Hepatocyte (in vitro differentiated cells): ENCODE results near the gene RAB28. TPM values are rescaled to one million over a fixed set of nuclear protein-coding genes. Genes with fewer than 3 reads are reported as not detected.

ENCODE experiments used
- DNase-seq: peaks from one replicate; pipeline ENCODE4 v3.0.0-alpha.2; 2016; ENCODE audit warnings: low spot score
- H2AFZ ChIP-seq: fragments of 200-600 bp; sonication (generic); 2 replicates; pipeline ENCODE4 v1.6.0; 2016; ENCODE audit warnings: antibody characterized with exemption, mild to moderate bottlenecking
- H3K27ac ChIP-seq: fragments of 200-600 bp; sonication (generic); 2 replicates; pipeline ENCODE4 v1.5.1; 2016; ENCODE audit warnings: mild to moderate bottlenecking
- H3K27me3 ChIP-seq: fragments of 200-600 bp; sonication (generic); 2 replicates; pipeline ENCODE4 v1.6.1; 2016
- H3K36me3 ChIP-seq: fragments of 200-600 bp; sonication (generic); replicated peaks from 2 replicates; pipeline ENCODE4 v1.5.1; 2016; ENCODE audit warnings: low read depth; ENCODE audit not compliant: insufficient read depth
- H3K4me1 ChIP-seq: fragments of 200-600 bp; sonication (generic); 2 replicates; pipeline ENCODE4 v1.5.1; 2016; ENCODE audit warnings: mild to moderate bottlenecking, moderate library complexity; ENCODE audit not compliant: insufficient read depth
- H3K4me2 ChIP-seq: fragments of 200-600 bp; sonication (generic); 2 replicates; pipeline ENCODE4 v1.6.0; 2016
- H3K4me3 ChIP-seq: fragments of 200-600 bp; sonication (generic); 2 replicates; pipeline ENCODE4 v1.5.1; 2016; ENCODE audit warnings: mild to moderate bottlenecking
- H3K79me2 ChIP-seq: fragments of 200-600 bp; sonication (generic); 2 replicates; pipeline ENCODE4 v1.6.0; 2017; ENCODE audit warnings: mild to moderate bottlenecking
- H3K9me2 ChIP-seq: fragments of 200-600 bp; sonication (generic); replicated peaks from 2 replicates; pipeline ENCODE4 v1.6.0; 2017; ENCODE audit warnings: mild to moderate bottlenecking; ENCODE audit not compliant: insufficient read depth
- H3K9me3 ChIP-seq: fragments of 200-600 bp; sonication (generic); 2 replicates; pipeline ENCODE4 v1.5.1; 2016; ENCODE audit warnings: low read depth, mild to moderate bottlenecking
- H4K20me1 ChIP-seq: fragments of 200-600 bp; sonication (generic); 2 replicates; pipeline ENCODE4 v1.6.0; 2016; ENCODE audit warnings: mild to moderate bottlenecking; ENCODE audit not compliant: insufficient read depth, poor library complexity, severe bottlenecking
- CTCF ChIP-seq: fragments of 200-600 bp; sonication (generic); IDR thresholded peaks from 2 replicates; pipeline ENCODE4 v1.5.1; 2016; ENCODE audit warnings: antibody characterized with exemption, mild to moderate bottlenecking; ENCODE audit not compliant: poor library complexity
- EZH2 ChIP-seq: fragments of 200-600 bp; sonication (generic); IDR thresholded peaks from 2 replicates; pipeline ENCODE4 v1.6.1; 2016; ENCODE audit warnings: antibody characterized with exemption, mild to moderate bottlenecking, borderline replicate concordance
- EZH2phosphoT487 ChIP-seq: fragments of 200-600 bp; sonication (generic); IDR thresholded peaks from one replicate; pipeline ENCODE4 v1.6.1; 2018; ENCODE audit warnings: antibody characterized with exemption, mild to moderate bottlenecking, low read depth, moderate library complexity; ENCODE audit not compliant: unreplicated experiment, severe bottlenecking
- WGBS: methylation state at CpG from one replicate; pipeline ENCODE4 v1.1.6; 2016; ENCODE audit warnings: low lambda C conversion rate; ENCODE audit errors: missing lambda C conversion rate; 5-methylcytosine and 5-hydroxymethylcytosine counted together
- polyA plus RNA-seq: library from polyadenylated mRNA; unstranded; fragments of >200 nt; fragmentation: Nextera tagmentation; extraction: Ambion mirVana; gene quantifications from 2 replicates; pipeline ENCODE4 v1.2.1, GENCODE V29; 2016
- total RNA-seq: library from RNA; depleted of rRNA; stranded (reverse); fragments of >200 nt; gene quantifications from 2 replicates; pipeline ENCODE4 v1.2.3, GENCODE V29; 2014

RAB28 gene
- total and polyA plus RNA-seq, 2 experiments from 2014 or later = 14.5 to 26.1 TPM

GRCh38 chr4:13476152-13476551 is 8.0 kb downstream of the RAB28 start:
- no peak for TF ChIP-seq CTCF
- no peak for TF ChIP-seq EZH2
- no peak for TF ChIP-seq EZH2phosphoT487
- Histone ChIP-seq H2AFZ (no peak overlapping the region), H3K27me3 (no peaks in the 10 kb centered on the region), H3K9me2 (no peaks in the 10 kb centered on the region), H3K4me3 (no peak overlapping the region), H3K4me1 (no peaks in the 10 kb centered on the region), H3K4me2 (no peak overlapping the region), H4K20me1 (no peaks in the 10 kb centered on the region), H3K27ac (no peak overlapping the region), H3K36me3 (no peaks in the 10 kb centered on the region), H3K79me2 (peaks cover 24% of the 10 kb centered on the region), H3K9me3 (no peaks in the 10 kb centered on the region)
- DNase-seq = no peak

DNA sequence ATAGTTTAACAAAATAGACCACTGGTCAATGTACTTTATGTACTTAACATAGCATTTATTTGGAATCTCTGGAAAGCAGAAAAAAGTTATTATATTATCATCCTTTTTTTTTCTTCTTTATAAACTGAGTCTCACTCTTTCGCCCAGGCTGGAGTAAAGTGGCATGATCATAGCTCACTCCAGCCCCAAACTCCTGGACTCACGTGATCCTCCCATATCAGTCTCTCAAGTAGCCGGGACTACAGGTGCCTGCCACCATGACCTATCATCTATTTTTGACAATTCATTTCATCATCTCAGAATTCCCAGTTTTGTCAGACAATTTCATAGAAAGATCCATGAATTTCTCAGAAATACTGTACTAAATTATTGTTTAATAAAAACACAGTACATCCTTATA is 12.7 kb downstream of the RAB28 start:
- H3K9me2 ChIP-seq = no peaks in the 10 kb centered on the region
- H3K79me2 ChIP-seq = peaks cover 13% of the 10 kb centered on the region
- WGBS = 98% methylated on average over 3 of the region's 3 CpGs
- H2AFZ ChIP-seq = no peak overlapping the region
- H4K20me1 ChIP-seq = no peaks in the 10 kb centered on the region
- H3K4me1 ChIP-seq = no peaks in the 10 kb centered on the region
- no peak overlapping the region for H3K27ac ChIP-seq
- H3K27me3 ChIP-seq = no peaks in the 10 kb centered on the region
- H3K4me2 ChIP-seq = no peak overlapping the region
- H3K36me3 ChIP-seq = no peaks in the 10 kb centered on the region
- no peak for DNase-seq
- no peak for TF ChIP-seq CTCF
- TF ChIP-seq EZH2 = no peak
- TF ChIP-seq EZH2phosphoT487 = no peak
- H3K4me3 ChIP-seq = no peak overlapping the region
- no peaks in the 10 kb centered on the region for H3K9me3 ChIP-seq

DNA sequence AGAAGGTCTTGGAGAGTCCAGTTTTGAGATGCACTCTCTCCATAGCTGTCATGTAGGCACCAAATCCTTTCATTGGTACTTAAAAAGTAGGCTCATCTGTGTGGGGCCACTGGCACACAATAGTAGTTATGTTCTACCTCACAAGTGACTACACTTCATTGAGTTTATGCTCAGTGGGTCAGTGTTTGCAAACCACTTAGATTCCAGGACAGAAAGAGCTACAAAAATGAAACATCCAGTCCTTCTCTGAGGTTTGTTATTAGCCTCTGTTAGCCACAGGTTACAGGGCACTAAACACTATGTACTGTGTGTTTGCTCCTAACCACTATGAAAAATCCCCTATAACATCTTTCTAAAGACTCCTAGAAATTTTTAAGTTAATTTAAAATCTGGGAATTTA is 13.8 kb downstream of the RAB28 start:
- no peaks in the 10 kb centered on the region for H3K4me1 ChIP-seq
- H3K4me3 ChIP-seq = no peak overlapping the region
- H4K20me1 ChIP-seq = no peaks in the 10 kb centered on the region
- H3K4me2 ChIP-seq = no peak overlapping the region
- no peak for DNase-seq
- H3K27ac ChIP-seq = no peak overlapping the region
- no peak for TF ChIP-seq EZH2
- no peak for TF ChIP-seq EZH2phosphoT487
- TF ChIP-seq CTCF = no peak
- no peaks in the 10 kb centered on the region for H3K9me2 ChIP-seq
- H3K36me3 ChIP-seq = no peaks in the 10 kb centered on the region
- H3K27me3 ChIP-seq = no peaks in the 10 kb centered on the region
- no peaks in the 10 kb centered on the region for H3K9me3 ChIP-seq
- H3K79me2 ChIP-seq = peaks cover 20% of the 10 kb centered on the region
- H2AFZ ChIP-seq = no peak overlapping the region

- no peaks in the 10 kb centered on the region for H4K20me1 ChIP-seq
- peaks cover 40% of the 10 kb centered on the region for H3K79me2 ChIP-seq
- no peaks in the 10 kb centered on the region for H3K9me3 ChIP-seq
- WGBS = 100% methylated on average over 3 of the region's 3 CpGs
- H3K27me3 ChIP-seq = no peaks in the 10 kb centered on the region
- H3K4me3 ChIP-seq = no peak overlapping the region
- no peak for DNase-seq
- TF ChIP-seq EZH2 (no peak), EZH2phosphoT487 (no peak), CTCF (no peak)
- H2AFZ ChIP-seq = no peak overlapping the region
- no peak overlapping the region for H3K4me2 ChIP-seq
- H3K4me1 ChIP-seq = no peaks in the 10 kb centered on the region
- H3K27ac ChIP-seq = no peak overlapping the region
- H3K36me3 ChIP-seq = no peaks in the 10 kb centered on the region
- H3K9me2 ChIP-seq = no peaks in the 10 kb centered on the region
These were observed 19.2 kb downstream of the RAB28 start for GRCh38 chr4:13464973-13465372.
